Heart left ventricle (tissue), 16 donors: Measurements from ENCODE around the gene NANOS2. TPM values are rescaled to one million over a fixed set of nuclear protein-coding genes. Genes with fewer than 3 reads are reported as not detected.

Experiments
- ATAC-seq, 4 donors: fragments of 200-7000 bp; cut with Tn5 transposase; one replicate each; pipeline ENCODE4 v1.9.1; 2020 to 2022; ENCODE audit warnings: moderate library complexity in 4 of 4, mild to moderate bottlenecking in 3 of 4, moderate number of reproducible peaks in 1 of 4
- DNase-seq, 5 donors: peaks; one replicate each; pipeline ENCODE4 v3.0.0-alpha.2; 2020
- H3K27ac ChIP-seq, 12 donors: fragments of 200-600 bp; sonication (generic) in 4 of 12; one replicate each; pipeline versions ENCODE4 v1.5.0 to v1.8.0; 2016 to 2022; ENCODE audit warnings: mild to moderate bottlenecking in 2 of 12
- H3K27me3 ChIP-seq, 9 donors: fragments of 200-600 bp; sonication (generic) in 2 of 9; one replicate each; pipeline versions ENCODE4 v1.5.1 to v1.8.0; 2016 to 2022; ENCODE audit warnings: mild to moderate bottlenecking in 3 of 9
- H3K36me3 ChIP-seq, 9 donors: fragments of 200-600 bp; sonication (generic) in 2 of 9; one replicate each; pipeline versions ENCODE4 v1.5.0 to v1.8.0; 2018 to 2022; ENCODE audit warnings: mild to moderate bottlenecking in 2 of 9
- H3K4me1 ChIP-seq, 12 donors: fragments of 200-600 bp; sonication (generic) in 4 of 12; one replicate each; pipeline versions ENCODE4 v1.5.0 to v1.8.0; 2016 to 2022; ENCODE audit warnings: mild to moderate bottlenecking in 3 of 12
- H3K4me3 ChIP-seq, 12 donors: fragments of 200-600 bp; sonication (generic) in 4 of 12; one replicate each; pipeline versions ENCODE4 v1.5.0 to v1.8.0; 2017 to 2022; ENCODE audit warnings: mild to moderate bottlenecking in 9 of 12, moderate library complexity in 4 of 12
- H3K9me3 ChIP-seq, 12 donors: fragments of 200-600 bp; sonication (generic) in 4 of 12; one replicate each; pipeline versions ENCODE4 v1.5.0 to v1.8.0; 2016 to 2022; ENCODE audit warnings: mild to moderate bottlenecking in 1 of 12
- CTCF ChIP-seq, 12 donors: fragments of 200-600 bp; sonication (generic) in 4 of 12; IDR thresholded peaks; one replicate each; pipeline versions ENCODE4 v1.5.0 to v1.8.0; 2018 to 2022; ENCODE audit warnings: antibody characterized with exemption in 12 of 12, mild to moderate bottlenecking in 5 of 12
- POLR2A ChIP-seq, 2 donors: fragments of 450-650 bp; IDR thresholded peaks; one replicate each; pipeline ENCODE4 v1.6.1; 2017; ENCODE audit warnings: antibody characterized with exemption in 2 of 2, mild to moderate bottlenecking in 2 of 2, moderate library complexity in 2 of 2
- WGBS, 4 donors: extraction: QIAGEN DNeasy Blood & Tissue Kit in 2 of 4; methylation state at CpG; one replicate each; pipeline versions ENCODE4 v1.1.5 to v1.1.7; 2013 to 2018; 5-methylcytosine and 5-hydroxymethylcytosine counted together
- intact Hi-C, 10 donors: fragments of 100-400 bp; cut with DNase I; formaldehyde crosslinking; loops; one replicate each; pipeline versions ENCODE4 v1.11.1 to v1.14.2; 2022
- polyA plus RNA-seq, 2 donors: library from polyadenylated mRNA; stranded (reverse); fragments of 200-250 nt; gene quantifications; one replicate each; pipeline ENCODE4 v1.2.3, GENCODE V29; 2013
- total RNA-seq, 9 donors: library from RNA; depleted of rRNA in 2 of 9; stranded (reverse); fragments of >200 nt in 2 of 9; fragmentation: NEBNext Ultra II Directional in 3 of 9; extraction: Animal tissue kit (Norgen Biotek cat#: 25700) in 3 of 9; gene quantifications; one replicate each; pipeline versions ENCODE4 v1.1.0 to v1.2.4, GENCODE V29; 2016 to 2023
- donor health status: ischemic (EF 13 %, LVEDD 7.1; RV severe dilation, severe dysfunction).
- donor health status: healthy with polysubstance abuse.
- donor health status: DM: no; HTN: yes; CAD: no.
- donor health status: DM: no; HTN: no; CAD: no.
- donor health status: ischemic (EF 25% LVEDD 6.9; RV normal size, moderate dysfunction).
- donor health status: ischemic (EF 25% LVEDD 5.7; RV mildly dilated, moderate dysfunction).
- donor health status: healthy.
- donor health status: DM: yes; HTN: yes; CAD: no.
- donor health status: ischemic (EF 35%, LVEDD 5.7; RV mildly dilated, moderate dysfunction).
- donor health status: nonischemic (EF 11% LVEDD 7.7; RV severe dilation, severe dysfunction).
- donor health status: DM: yes; HTN: yes; CAD: no.
- donor health status: PGD.
- donor health status: ischemic (EF 29% LVEDD 5.4; RV normal size, mild dysfunction).
- donor health status: nonischemic (EF 23%, LVEDD 6.1; RV moderate dilation, normal function).

NANOS2 gene
- total and polyA plus RNA-seq, 11 donors: not detected

GRCh38 chr19:45931055-45931454, 16.5 kb upstream of the NANOS2 start:
- no peaks in the 10 kb centered on the region for H3K9me3 ChIP-seq
- peaks cover 0 to 9% (median 3%) of the 10 kb centered on the region in 12 donors for H3K4me1 ChIP-seq
- intact Hi-C loops: no loop called here
- no peaks in the 10 kb centered on the region for H3K36me3 ChIP-seq
- no peak for ATAC-seq
- DNase-seq: no peak
- peaks cover 0 to 25% (median 7%) of the 10 kb centered on the region in 9 donors for H3K27me3 ChIP-seq
- no peak overlapping the region for H3K27ac ChIP-seq
- peak in 3 of 12 donors; percentile 10 to 25 (median 10) for TF ChIP-seq CTCF (IDR thresholded peaks at IDR 0.05)
- TF ChIP-seq POLR2A (IDR thresholded peaks at IDR 0.05): no peak
- no peak overlapping the region for H3K4me3 ChIP-seq
- WGBS, 4 donors: 55 to 75% (median 65%) methylated on average over 3 of the region's 3 CpGs

- Histone ChIP-seq H3K27ac (no peak overlapping the region), H3K36me3 (no peaks in the 10 kb centered on the region), H3K4me1 (peaks cover 0 to 9% (median 3%) of the 10 kb centered on the region in 12 donors), H3K9me3 (no peaks in the 10 kb centered on the region), H3K27me3 (peaks cover 0 to 11% (median 3%) of the 10 kb centered on the region in 9 donors), H3K4me3 (no peak overlapping the region)
- DNase-seq (no peak), ATAC-seq (no peak)
- 65 to 78% (median 77%) methylated on average over 2 of the region's 2 CpGs for WGBS, 4 donors
- TF ChIP-seq CTCF (IDR thresholded peaks at IDR 0.05): no peak
- TF ChIP-seq POLR2A (IDR thresholded peaks at IDR 0.05): no peak
- intact Hi-C loops: loop anchor here in 5 of 10 donors (5.0 to 10.0 kb wide), 4 partner anchors 63 to 88 kb away; no protein-coding TSS in a partner anchor
Measured at GRCh38 chr19:45929247-45929646, 14.7 kb upstream of the NANOS2 start.

- H3K36me3 ChIP-seq: no peaks in the 10 kb centered on the region
- H3K4me3 ChIP-seq: peak overlapping the region in 1 of 12 donors; percentile 19
- 7 to 9% (median 8%) methylated on average over 33 of the region's 33 CpGs for WGBS, 4 donors
- no peak overlapping the region for H3K27ac ChIP-seq
- peak; percentile 82 to 94 (median 94) for ATAC-seq
- DNase-seq: peak; percentile 87 to 93 (median 91)
- no peak for TF ChIP-seq POLR2A (IDR thresholded peaks at IDR 0.05)
- TF ChIP-seq CTCF (IDR thresholded peaks at IDR 0.05): peak in 2 of 12 donors; percentile 8 to 26
- H3K9me3 ChIP-seq: no peaks in the 10 kb centered on the region
- peaks cover 0 to 9% (median 3%) of the 10 kb centered on the region in 12 donors for H3K4me1 ChIP-seq
- intact Hi-C loops: loop anchor here in 7 of 10 donors (2.0 to 10.0 kb wide), 6 partner anchors 25 to 90 kb away; partner anchors contain the start of gene MYPOP (in 1 of the 7)
- H3K27me3 ChIP-seq: peaks cover 0 to 5% (median 0%) of the 10 kb centered on the region in 9 donors
Measured at GRCh38 chr19:45927565-45928261, 13.1 kb upstream of the NANOS2 start.

DNA sequence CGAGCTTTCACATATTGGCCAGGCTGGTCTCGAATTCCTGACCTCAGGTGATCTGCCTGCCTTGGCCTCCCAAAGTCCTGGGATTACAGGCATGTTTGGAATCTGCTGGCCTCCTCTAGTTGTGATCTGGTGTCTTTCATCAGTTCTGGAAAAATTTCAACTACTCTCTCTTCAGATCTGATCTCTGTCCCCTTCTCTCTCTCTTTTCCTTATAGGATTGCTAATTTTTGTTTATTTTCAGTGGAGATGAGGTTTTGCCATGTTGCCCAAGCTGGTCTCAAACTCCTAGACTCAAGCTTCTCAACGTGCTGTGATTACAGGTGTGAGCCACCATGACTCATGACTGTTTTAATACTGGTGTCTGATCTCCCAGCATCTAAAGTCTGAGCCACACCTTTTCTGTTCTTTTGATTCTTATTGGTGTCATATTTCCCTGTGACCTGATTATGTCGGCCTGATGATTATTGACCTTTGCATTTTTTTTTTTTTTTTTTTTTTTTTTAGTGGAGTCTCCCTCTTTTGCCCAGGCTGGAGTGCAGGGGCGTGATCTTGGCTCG, 10.4 kb upstream of the NANOS2 start:
- Histone ChIP-seq H3K4me3 (no peak overlapping the region), H3K27ac (no peak overlapping the region), H3K27me3 (no peaks in the 10 kb centered on the region), H3K9me3 (no peaks in the 10 kb centered on the region), H3K4me1 (peaks cover 0 to 9% (median 2%) of the 10 kb centered on the region in 12 donors), H3K36me3 (no peaks in the 10 kb centered on the region)
- ATAC-seq (no peak), DNase-seq (no peak)
- WGBS, 4 donors: 66 to 73% (median 69%) methylated on average over 6 of the region's 6 CpGs
- no peak for TF ChIP-seq CTCF (IDR thresholded peaks at IDR 0.05)
- TF ChIP-seq POLR2A (IDR thresholded peaks at IDR 0.05): no peak
- intact Hi-C loops: loop anchor here in 5 of 10 donors (5.0 to 10.0 kb wide), 4 partner anchors 67 to 92 kb away; no protein-coding TSS in a partner anchor
